Measurements from ENCODE around the gene AEBP2.
"Not testable (repeated sequence)": the region's sequence is repeated elsewhere in the genome, so short reads cannot be mapped to it uniquely, and the experiment has no call there.

Gene AEBP2

DNA sequence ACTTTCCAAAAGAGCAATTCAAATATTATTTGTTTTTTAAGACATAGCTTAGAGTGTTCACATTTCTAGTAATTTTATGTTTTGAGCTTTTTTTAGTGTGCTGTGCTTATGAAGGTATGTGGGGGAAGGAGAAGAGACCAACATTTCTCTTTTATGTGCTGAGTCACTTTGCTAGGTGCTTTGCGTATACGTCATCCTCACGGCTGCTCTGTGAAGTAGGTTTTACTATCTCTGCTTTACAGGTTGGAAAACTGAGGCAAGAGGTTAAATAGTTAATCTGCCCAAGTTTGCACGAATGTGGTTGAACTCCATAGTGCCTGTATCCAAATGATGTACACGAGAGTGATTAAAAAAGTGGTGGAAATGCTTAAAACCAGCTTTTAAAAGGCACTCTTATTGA lies 75.9 kb downstream of the AEBP2 start:
- no peak for DNase-seq

DNA sequence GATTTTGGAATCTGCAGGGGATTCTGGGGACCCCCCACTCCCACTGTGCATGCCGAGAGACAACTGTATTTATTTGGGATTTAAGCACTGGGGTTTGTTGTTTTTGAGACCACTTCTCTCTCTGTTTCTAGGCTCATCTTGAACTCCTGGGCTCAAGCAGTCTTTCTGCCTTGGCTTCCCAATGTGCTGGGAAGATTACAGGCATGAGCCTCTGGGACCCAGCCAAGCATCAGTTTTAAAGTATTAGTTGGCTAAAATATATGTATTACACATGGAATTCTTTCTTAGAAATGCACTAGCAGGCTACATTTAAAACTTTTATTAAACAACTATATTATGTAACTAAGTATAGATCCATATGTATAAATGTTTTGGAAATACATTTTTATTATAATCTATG lies 78.3 kb downstream of the AEBP2 start:
- no peak for DNase-seq

DNA sequence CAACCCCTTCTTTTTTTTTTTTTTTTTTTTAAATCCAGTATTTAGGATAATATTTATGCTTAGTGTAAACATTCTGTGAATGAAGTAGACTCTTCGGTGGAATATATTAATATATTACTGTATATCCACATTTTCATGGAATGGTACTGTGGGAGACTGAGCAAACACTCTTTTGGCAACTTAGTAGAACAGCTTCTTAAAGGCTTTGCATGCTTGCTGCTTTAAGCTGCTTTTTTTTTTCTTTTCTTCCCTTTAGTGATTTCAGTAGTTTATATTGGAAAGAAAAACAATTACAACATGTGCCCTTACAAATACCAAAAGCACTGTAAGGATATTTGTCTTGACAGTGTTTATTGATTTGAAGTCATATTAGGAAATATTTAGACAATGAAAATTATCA lies 78.9 kb downstream of the AEBP2 start:
- DNase-seq: no peak

DNA sequence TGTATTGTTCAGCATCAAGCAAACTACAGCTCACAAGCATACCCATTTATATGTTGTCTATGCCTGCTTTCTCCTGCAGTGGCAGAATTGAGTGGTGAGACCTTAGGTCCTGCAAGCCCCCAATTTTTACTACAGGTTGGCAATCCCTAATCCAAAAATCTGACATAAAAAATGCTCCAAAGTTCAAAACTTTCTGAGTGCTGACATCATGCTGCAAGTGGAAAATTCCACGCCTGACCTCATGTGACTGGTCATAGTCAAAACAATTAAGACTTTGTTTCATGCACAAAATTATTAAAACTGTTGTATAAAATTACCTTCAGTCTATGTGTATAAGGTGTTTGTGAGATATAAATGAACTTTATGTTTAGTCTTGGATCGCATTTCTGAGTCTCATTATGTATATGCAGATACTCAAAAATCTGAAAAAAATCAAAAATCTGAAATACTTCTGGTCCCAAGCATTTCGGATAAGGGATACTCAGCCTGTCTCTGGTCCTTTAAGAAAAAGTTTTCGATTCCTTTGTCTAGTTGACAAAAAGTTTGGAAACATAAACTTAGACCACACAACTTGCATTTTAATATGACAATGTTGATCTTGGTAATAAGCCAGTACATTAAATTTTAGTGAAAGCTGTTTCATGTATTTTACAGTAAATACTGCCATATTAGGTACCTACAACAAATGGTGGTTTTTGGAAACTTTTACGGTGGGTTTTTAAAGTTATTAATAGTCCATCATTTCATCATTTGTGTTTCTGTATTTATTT lies 81.5 kb downstream of the AEBP2 start:
- no peak for DNase-seq

DNA sequence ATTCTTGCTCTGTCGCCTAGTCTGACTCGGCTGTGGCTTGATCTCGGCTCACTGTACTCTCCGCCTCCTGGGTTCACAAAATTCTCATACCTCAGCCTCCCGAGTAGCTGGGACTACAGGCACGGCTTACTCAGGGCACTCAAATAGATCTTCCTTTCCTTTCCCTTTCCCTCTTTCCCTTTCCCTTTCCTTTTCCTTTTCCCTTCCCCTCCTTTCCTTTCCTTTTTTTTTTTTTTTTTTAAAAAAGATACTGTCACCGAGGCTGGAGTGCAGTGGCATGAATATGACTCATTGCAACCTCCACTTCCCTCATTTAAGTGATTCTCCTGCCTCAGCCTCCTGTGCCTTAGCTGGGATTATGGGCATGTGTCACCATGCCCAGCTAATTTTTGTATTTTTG lies 86.0 kb downstream of the AEBP2 start:
- no peak for DNase-seq

DNA sequence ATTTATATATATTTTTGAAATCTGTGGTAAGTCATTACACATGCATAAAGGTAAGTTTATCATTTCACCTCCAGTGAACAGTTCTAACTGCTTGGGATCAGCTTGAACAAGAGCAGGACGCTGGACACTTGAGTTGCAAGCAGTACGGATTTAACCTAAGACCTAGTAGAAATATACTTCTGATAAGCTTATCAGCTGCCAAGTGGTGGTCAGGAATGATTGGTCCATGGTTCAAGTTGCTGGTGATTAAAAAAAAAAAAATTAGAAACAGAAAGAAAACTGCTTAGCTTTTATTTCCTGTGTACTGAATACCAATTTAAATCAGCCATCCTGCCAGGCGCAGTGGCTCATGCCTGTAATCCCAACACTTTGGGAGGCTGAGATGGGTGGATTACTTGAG lies 88.6 kb downstream of the AEBP2 start:
- DNase-seq: no peak

DNA sequence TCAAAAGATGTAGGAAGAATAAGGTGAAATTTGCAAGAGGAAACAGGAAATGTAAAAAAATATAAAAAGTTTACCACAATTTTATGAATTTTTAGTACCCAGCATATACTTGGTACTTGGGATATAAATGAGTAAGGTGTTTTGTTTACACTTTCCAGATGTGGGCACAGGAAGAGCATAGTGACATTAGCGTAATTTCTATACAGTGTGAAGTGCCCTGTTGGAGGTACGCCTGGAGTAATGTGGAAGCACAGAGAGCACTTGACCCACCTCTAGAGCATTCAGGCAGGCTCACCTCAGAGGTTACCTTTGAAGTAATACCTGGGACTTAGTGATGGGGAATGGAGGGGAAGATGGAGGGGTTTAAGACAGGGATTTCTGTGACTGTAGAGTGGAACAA lies 89.5 kb downstream of the AEBP2 start:
- no peak for DNase-seq

DNA sequence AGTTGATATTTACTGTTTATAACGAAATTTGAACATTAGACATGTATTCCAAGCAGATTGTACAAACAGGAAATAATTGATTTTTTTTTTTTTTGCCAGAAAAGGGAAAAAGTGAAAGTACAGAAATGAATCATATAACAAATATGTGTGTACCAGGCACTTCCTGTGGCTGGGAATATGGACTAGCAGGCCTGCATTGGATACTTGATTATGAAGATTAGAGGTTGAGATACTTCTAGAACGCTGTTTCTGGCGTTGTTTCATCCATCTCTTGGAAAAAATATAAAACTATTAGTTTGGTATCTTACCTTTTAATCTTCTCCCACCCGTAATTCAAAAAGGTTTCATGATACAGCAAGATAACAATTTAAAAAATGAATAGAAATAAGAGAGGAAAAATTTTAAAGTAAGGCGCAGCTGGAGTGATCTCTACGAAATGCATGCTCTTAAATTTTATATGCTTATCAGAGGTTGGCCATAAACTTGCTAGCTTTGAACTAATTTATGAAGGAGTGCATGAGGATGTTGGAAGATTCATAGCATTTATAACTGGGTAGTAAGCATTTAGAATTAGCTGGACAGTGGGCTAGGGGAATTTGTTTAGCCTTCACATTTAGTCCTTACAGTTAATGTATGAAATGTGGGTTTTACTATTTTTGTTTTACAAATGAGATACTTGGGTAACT lies 90.8 kb downstream of the AEBP2 start:
- DNase-seq: no peak

DNA sequence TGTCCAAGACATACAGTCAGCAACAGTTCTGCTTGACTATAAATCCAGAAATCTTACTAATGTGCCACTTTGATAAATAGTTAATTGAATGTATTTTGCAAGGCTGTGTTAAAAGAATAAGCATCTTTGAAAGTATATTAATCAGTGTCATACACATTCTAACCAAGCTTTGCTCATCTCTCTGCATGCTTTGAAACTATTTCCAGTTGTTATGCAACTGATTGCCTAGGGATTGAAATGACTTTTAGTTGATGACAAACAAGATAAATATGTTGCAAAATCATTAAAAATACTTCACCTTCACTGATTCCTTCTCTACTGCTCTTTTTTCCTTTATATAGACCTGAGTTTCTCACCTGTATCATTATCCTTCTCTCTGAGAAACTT lies 91.3 kb downstream of the AEBP2 start:
- no peak for DNase-seq

DNA sequence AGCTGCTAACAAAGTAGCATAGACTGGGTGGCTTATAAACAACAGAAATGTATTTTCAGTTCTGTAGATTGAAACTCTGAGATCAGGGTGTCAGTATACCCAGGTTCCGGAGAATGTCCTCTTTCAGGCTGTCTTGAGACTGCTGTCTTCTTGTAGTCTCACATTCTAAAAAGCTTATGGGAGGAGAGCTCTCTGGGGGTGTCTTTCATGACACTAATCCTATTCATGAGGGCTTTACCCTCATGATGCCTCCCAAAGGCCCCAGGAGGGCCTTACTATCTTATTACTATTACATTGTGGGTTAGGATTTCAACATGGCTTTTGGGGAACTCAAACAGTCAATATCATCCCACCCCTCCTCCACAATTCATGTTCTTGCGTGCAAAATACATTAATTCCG lies 94.3 kb downstream of the AEBP2 start:
- no peak for DNase-seq

DNA sequence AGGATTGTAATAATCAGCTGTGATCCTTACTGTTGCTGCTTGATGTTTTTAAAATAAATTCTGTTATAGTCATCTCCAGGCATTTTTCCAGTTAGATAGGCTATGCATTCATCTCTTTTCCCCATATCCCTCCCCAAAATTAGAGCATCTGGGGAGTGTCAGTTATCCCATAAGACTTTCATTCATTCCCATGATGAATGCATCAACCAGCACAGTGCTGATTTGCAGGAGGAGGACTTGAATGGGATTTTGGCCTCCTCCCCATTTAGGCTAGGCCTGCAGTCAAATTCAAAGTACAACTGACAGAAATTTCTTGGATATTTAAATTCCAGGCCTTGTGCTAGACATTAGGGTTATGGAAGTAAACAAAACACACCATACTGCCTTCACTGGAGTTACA lies 99.8 kb downstream of the AEBP2 start:
- DNase-seq: no peak

DNA sequence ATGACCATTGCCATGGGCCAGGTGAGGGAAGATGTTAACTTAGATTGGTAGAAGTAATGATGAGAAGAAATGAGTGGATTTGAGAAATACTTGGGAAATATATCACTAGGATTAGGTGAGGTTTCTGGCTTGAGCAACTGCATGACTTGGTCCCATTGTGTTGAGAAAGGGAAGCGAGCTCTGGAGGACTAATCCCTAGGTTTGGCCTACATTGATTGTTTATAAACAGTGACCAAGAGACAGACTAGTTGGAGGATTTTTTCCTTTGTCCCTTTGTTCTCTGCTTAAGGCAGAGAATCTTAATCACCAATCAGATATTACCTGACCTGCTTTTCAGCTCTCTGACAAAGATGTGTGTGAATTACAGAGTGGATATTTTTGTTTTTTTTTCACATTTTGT lies 100.5 kb downstream of the AEBP2 start:
- DNase-seq: no peak

DNA sequence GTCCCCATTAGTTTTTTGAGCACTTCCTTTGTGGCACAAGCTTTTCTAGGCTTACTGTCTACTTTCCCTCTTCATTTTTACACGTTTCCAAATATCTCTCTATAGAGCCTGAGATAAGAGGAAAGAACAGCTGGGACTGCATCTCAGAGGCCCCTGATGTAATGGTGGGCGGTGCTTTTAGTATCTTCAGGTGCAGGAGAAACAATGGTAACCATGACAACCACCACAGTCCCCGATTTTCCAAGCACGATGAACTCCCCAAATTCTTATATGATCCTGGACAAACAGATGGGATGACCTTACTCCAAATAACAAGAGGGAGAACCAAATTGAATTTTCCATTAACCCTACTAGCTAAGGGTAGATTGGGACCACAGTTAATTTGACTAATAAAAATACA lies 103.3 kb downstream of the AEBP2 start:
- DNase-seq: no peak

DNA sequence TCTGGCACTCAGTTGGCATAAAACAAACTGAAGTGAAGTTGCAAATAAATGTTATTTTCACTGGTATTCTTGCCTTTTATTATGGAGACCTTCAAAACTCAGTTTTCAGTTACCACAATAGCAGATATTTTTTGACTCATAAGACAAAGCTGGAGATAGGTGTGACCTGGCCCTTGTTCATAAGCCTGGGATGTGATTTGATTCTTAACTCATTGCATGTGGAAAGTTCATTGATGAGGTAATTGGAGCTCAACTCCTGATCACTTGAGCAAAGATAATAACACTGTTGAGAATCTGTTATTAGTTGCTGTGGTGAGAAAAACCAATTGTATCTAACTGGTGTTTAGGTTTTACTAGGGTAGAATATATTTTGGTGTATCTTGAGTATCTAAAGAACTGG lies 105.1 kb downstream of the AEBP2 start:
- DNase-seq: no peak

DNA sequence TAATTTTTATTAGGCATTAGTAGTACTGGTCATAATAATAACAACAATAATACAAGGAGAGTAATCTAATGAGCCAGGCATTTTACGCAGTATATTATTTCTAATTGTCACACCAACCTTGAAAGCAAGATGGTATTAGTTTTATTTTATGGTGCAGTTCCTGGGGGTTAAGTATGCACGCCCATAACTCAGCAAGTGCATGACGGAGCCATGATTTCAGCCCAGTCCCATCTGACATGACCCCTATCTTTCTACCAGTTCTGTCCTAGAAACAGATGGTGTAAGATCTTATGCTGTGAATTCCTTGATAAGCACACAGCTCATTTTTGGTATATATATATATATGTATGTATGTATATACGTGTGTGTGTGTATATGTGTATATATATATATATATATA lies 106.0 kb downstream of the AEBP2 start:
- no peak for DNase-seq

DNA sequence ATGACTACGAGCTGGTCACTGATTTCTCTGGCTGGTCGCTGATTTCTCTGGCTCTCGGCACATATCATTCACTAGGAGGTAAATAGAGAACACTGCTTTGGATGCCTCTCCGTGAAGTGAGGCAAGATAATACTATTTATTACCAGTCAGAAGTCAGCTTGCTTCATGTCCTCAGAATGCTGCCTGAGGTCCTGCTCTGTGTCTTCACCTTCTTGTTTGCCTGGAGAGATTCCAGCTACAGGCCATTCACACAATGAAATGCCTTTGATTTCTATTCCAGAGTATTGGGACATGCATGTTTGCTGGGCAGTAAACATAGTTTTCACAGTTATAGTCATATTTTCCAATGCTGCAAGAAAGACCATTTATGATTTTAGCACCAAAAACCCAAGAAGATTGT lies 106.7 kb downstream of the AEBP2 start:
- no peak for DNase-seq

DNA sequence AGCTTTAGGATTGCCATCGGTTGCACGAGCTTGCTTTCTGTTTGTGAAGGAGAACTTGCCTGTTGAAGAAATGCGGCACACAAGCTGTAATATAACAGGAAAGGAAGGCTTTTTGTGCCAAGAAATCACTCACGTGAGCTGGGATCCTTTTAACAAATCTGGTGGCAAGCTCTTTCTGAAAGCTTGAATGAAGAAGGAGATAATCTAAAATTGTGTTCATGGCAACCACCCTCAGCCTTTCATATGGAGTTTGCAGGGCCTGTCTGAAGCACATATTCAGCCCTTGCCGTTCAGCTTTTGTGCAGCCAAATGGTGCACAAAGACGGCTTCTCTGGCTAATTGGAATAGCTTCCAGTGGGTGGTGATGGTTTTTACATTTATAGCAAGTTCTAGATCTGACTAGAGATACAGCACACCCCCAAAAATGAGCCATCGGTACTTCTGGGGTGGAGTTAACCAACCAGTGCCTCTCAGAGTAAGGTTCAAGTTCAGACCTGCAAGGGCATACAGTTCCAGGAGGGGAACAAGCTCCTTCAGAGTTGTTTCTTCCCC lies 107.4 kb downstream of the AEBP2 start:
- DNase-seq: no peak

DNA sequence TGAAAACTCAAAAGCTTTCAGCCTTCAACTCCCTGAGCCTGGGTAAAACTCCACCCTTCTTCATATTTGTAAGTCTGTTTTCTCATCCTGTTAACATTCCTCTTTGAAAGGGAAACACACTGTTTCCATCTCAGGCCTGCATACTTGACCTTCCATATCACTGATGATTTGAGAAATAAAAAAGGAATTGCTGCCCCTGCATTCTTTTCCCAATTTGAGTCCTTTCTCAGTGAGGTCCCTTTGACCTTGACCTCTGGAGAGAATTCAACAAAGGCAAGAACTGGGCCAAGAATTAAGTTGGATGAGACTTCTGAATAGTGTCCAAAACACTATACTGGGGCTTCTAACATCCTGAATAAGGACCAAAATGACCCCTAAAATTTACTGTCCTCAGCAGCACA lies 108.0 kb downstream of the AEBP2 start:
- DNase-seq: no peak

DNA sequence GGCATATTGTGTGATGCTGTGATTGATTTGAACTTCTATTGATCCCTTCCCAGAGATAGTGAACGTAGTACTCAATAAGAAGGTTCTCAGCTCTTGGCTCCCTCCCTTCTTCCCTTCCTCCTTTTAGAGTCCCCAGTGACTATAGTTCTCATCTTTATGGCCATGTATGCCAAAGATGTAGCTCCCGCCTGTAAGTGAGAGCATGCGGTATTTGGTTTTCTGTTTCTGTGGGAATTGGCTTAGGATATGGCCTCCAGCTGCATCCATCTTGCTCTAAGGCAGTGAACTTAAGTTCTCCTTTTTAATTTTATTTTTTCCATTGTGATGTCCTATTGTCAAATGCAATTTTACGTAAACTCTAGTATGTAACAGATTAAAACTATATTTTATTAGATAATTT lies 109.5 kb downstream of the AEBP2 start:
- no peak for DNase-seq

DNA sequence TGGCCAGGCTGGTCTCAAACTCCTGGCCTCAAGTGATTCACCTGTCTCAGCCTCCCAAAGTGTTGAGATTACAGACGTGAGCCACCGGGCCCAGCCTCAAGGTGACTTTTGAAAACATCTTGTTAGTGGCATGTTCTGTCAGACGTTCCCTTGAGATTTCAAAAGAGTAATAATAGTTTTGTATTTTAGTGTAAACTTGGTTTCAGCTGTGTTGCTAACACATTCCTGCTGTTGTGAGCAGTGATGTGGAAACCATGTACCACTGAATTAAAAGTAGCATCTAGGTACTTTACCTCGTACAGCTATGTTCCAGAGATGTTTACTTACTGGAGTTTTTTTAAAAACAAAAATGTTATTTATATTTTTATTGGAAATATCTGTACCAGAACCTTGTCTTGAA lies 111.3 kb downstream of the AEBP2 start:
- DNase-seq: no peak

DNA sequence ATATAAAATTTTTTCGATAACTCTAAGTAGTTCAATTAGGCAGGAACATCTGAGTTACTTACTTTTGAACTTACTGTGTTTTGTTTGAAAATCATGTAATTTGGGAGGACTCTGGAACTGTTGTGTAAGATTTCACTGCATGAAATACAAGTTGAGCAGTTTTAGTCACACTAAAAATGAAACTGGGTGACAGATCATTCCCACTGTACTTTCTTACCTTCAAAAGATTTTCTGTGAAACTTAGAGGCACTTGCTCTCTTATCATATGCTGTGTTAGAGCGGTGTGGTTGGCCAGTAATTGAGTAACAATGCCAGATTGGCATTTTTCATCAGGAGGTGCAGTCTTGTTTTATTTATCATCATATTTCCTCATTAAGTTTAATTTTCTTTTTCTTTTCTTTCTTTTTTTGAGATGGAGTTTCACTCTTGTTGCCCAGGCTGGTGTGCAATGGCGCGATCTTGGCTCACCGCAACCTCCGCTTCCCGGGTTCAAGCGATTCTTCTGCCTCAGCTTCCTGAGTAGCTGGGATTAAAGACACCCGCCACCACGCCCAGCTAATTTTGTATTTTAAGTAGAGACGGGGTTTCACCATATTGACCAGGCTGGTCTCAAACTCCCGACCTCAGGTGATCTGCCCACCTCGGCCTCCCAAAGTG lies 113.3 kb downstream of the AEBP2 start:
- not testable (repeated sequence) for DNase-seq

DNA sequence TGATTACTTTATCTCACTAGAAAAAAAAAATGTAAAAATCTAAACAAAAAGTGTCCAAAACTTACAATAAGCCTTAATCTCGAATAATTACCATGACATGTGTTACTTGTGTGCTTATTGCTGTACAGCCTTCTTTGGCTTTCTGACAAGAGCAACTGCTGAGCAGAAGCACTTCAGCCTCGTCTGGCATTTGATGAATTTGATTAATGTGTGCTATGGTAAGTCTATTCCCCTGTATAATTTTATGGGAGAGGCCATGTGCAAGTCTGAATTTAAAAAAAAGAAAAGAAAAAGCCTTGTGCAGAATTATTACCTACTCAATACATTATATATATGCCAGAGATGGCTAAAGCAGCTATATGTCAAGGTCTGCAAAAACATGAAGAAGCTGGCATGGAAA lies 113.9 kb downstream of the AEBP2 start:
- no peak for DNase-seq

DNA sequence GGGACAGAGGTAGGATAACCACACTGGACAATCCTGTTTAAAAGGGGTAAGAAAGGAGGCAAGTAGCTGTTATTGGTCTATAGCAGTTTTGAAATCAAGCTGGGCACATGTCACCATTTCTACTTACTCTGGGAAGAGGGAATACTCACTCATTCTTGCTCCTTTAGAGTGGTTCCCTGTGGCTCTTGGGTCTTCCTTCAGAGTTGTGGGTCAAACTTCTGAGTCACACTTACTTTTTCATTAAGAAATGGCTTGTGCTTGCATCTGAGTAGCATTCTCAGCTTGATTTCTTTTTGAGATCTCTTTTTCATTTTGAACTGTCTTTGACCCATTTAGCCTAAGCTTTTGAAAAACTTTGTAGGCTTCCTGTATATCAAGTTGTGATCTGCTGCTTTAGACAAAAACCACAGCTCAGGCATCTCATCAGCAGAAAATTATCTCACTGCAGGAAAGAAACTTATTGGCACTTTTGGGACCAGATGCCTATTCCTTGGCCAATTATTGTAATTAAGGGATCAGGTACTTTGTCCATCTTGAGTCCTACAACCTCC lies 122.2 kb downstream of the AEBP2 start:
- no peak for DNase-seq

All from midbrain (tissue), 1 donor.